ENCODE results near the gene CAMK2D.
A peak's percentile ranks its signal among the peaks of the same experiment; 100 is the strongest.

Gene CAMK2D

DNA sequence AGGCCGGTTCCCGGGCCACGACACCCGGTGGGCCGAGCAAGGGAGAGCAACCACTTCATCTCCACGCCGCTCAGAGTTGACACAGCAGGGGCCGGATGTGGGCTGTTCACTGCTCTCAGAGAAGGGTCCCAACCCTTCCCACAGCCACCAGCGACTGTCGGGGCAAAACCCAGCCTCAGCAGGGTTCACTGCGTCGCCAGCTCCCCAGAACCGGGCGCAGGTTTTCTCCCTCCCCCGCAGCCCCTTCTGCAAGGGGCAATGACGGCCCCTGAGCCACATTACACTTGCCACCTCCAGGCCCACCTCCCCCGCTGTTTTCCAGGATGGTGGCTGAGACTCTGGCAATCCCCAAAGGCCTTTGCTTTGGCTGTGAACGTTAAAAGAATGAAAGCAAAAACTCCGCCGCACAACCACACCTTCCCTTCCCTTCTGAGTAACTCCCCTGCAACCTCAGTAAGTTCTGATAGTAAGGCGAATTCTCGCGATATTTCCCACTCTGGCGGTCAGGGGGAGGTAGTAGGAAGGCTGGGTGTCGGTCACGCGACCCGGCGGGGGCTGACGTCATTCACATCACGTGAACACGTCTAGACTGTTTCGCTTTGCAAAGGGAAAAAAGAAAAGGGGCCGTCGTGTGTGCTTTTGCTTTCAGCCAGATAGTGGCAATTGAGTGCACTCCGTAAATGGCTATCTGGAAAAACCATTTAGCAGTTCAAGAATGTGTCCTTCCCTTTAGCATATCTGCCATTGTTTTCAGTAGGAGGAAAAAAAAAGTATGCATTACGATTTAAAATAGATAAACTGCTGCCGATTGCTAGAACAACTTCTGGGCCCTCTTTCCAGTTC lies 869 bp upstream of the CAMK2D start:
- DNase-seq: peak; percentile 98

DNA sequence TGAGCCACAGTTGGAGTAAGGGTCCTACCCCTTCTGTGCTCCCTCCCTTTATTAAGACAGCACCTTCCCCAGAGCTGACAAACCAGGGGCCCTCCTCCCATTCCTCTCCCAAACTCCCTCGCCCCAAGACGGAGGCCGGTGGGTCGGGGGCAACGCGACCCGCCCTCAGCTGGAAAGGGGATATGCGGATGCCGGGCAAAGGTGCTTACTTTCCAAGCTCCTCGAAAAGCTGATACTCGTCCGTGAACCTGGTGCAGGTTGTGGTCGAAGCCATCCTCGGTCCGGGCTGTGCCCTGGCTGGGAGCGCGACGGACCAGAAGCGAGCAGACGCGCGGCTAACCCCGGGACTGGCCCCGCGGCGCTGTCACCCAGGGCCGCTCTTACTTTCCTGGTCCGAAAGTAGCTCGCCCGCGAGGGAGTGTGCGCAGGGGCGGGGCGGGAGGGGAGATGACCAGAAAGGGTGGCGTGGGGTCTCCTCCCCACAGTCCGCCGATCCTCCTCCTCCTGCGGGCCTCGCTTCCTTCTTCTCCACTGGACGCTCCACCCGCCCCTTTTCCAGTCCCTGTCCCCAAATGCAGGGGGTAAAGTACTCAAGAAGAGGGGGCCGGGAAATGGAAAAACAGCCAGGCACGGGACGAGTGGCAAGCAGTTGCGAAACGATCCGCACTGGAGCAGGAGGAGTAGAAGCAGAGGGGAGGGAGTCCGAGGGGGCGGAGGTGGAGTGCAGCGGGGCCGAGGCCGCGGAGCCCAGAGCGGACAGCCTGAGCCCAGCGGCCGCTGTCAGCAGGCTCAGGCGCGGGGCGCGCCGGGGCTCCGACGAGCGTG lies 531 bp downstream of the CAMK2D start:
- DNase-seq: peak; percentile 70

DNA sequence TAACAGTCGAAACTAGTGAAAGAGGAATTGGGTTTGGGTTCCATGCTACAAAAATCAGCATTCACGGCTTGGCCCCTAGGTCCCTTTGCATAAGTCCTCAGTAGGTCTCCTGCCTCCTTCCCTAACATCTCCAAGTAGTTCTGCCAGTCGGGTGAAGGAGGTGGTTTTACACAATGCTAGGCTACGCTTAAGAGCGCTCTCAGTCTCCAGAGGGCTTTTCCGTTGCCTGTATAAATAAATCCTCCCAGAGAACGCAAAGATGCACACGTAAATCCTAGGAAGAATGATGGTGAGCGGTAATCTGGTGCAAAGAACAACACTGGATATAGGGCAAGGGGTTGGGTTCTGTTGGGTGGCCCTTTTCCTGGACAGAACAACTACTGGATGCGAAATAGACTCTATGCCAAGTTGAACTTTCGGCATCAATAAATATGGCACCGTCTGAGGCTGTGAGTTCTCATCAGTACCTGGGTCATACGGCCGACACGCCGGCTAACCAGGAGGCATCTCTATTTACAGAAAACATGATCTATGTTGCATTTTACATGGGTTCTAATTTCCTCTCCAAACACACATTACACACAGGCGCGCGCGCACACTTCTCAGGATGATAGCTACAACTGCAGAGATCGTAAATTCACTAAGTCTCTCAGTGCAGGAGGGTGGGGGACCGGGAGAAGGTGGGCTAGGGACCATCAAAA lies 1.3 kb downstream of the CAMK2D start:
- DNase-seq: peak; percentile 18

DNA sequence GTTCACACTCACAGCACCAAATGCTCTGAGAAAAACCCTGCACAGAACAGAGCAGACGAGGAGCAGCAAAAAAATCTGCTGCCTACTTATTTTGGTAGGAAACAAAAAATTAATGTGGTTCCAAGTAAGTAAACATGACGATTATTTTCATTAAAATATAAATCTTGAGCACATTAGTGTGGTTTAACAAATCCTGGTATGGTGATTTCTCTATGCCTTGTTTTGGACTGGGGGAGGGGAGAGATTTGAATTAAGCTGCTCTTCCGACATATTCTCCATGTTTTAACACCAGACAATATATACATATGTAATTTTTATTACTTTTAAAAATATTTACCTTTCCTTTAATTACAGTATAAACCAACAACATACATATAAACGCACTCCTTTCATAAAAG lies 1.8 kb downstream of the CAMK2D start:
- DNase-seq: no peak

DNA sequence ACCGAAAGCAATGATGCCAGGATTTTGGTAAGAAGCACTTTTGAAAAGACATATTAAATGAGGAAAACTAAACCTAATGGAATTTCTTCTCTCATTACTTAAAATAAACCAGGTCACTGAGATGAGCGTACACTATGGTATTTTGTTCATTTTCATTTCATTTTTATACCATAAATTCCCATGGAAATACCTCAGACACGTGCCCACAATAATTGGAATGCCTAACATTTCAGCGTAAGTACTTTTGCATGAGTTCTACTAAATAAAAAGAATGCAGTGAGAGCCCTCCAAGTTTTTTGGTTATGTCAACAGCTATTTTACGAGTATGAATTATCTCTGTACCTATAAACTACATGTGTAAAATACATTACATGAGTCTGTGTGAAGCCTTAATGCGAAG lies 3.2 kb downstream of the CAMK2D start:
- DNase-seq: no peak

DNA sequence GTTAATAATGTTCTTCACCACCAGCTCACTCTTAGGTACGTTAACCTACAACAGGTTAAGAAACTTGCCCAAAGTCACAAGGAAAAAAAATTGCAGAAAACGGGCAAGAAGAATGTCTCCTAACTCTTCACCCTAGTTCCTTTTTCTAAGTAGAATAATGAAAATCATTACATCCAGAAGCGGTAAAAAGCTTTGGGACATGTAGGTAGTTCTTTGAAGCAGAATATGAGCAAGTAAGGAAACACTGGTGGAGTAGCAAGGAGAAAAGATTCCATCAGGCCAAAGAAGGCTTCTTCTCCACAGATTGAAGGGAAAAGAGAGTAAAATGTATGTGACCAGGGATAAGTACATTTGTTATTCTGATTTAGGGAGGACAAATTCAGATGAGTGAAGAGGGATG lies 4.1 kb downstream of the CAMK2D start:
- DNase-seq: no peak

DNA sequence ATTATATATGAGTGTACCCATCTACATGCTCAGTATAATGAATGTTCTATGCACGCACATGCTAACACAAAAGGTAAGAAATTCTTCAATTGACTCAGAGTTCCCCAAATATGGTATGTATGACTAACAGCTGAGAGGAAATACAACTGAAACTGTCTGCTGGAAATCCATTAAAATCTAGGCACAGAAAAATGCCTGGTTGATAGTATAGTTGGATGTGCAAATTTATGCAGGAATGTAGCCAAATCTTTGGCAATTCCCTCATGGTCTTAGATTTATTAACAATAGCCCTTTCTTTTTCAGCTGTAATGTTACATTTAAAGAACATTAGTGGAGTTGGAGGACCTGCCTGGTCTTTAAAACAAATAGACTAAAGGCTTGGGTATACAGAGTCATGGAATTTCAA lies 5.5 kb downstream of the CAMK2D start:
- no peak for DNase-seq

DNA sequence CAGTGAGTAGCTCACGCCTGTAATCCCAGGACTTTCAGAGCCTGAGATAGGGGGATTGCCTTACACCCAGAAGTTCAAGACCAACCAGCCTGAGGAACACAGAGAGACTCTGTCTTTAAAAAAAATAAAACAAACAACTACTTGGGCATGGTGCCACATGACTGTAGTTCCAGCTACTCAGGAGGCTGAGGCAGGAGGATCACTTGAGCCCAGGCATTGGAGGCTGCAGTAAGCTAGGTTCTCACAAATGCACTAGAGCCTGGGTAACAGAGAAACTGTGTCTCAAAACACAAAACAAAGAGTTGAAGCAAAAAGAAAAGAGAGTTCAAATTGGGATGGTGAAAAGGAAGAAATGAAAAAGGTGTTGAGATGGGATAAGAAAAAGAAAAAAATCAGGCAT lies 10.8 kb downstream of the CAMK2D start:
- DNase-seq: no peak

DNA sequence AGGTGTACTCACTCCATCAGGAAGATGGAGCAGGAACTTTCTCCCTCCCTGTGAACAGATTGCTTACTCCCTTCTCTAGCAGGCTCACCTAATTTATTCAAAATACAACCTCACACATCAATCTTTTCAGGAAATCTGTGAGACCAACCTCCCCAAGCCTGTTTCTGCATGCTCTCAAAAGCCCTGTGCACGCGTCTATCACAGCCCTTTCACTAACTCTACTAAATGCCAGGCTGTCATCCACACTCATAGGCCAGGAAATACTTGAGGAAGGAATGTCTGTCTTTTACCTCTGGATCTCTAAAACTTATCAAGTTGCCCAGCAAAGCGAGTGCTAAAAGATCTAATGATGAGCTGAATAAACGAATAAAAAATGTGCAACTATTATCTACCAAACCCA lies 11.2 kb downstream of the CAMK2D start:
- DNase-seq: no peak

DNA sequence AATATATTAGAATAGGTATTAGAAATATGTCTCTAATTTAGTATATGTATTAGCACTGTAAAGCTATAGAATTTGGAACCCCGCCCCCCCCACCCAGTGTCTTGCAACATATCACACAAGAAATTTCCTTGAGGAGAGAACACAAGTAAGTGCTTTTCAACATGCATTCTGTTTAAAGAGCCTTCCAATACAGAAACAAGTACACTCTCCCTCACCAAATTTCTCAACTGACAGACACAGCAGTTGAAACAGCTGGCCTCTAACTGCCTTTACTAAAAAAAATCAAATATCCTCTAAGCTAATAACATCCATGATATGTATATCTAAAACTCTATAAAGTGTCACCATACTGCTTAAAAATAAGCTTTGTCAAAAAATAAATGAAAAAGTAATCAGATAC lies 12.4 kb downstream of the CAMK2D start:
- DNase-seq: no peak

DNA sequence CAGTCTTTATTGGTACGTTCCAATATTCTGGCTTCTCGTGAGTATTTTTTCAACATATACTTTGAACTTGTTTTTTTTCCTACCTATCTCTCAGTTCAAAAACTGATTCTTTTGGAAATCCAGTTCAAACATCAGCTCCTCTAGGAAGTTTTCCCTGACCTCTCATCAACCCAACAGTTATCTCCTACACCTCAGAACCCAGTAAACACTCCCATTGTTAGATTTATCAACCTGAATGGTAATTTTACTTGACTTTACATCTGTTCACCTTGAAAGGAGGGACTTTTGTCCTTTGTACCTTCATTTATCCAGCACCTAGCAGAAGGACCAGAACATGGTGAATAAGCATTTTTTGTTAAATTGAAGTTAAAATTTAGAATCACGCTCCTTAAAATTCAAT lies 13.6 kb downstream of the CAMK2D start:
- DNase-seq: no peak

DNA sequence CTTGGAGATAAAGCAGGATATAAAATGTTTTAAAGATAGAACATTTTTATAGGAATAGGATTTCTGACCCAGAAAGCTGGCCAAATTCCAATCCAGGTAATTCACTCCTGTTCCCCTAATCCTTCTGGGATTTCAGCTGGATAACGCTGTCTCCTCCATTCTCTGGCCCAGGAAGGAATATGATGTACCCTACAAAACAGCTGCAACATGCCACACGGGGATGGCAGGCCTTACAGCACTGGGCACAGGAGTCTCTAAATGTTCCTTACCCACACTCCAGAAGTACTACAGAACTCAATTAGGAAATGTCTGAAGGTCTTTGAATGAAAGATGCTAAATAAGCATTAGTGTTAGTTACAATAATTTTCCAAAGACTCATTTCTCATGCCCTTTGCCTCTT lies 15.8 kb downstream of the CAMK2D start:
- no peak for DNase-seq

DNA sequence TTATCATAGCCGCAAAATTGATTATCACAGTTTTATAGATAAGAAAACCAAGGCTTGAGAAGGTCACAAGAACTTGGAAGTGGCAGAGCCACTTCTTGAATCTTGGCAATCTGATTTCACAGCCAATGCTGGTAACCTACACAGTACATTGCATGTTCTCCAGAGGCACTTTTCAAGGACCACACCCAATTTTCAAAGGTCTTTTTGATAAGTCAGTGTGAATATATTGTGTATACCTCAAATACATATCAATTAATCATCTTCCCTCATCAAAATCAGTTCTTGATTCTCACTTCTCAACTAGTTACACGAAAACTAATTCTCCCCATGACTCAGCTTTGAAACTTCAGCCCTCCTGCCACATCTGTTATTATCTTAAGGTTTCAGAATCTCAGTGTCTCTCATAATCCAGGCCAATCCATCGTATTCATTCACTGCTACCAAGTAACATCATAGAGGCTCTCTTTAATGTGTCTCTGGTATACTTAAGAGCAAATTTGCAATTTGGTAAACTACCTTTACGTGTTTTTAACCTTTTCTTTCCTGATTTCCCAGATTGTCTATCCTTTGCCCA lies 16.8 kb downstream of the CAMK2D start:
- DNase-seq: no peak

DNA sequence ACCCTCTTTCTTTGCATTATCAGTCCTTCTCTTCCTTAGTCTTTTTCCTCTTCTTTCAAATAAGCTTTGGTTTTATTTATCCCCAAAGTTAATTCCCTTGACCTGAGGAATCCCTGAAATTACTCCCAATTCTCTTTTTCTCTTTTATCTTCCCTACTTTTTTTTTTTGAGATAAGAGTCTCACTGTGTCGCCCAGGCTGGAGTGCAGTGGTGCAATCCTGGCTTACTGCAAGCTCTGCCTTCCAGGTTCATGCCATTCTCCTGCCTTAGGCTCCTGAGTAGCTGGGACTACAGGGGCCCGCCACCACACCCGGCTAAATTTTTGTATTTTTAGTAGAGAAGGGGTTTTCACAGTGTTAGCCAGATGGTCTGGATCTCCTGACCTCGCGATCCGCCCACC lies 17.8 kb downstream of the CAMK2D start:
- no peak for DNase-seq

DNA sequence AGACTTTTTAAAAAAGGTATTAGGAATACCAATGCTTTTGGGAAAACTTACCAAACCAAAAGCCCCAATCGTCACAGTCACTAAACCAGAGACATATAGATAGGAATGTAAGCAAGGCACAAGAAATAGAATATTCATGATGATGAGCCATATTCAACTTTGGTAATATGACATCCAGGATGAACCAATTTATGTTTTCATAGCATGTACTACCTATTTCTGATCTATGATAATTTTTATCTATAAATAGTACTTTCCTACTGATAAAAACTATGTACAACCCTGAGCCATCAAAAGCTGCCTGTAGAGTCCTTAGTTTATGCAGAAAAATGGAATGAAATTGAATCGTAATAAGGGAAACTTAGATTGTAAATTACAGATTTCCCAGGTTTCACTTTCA lies 18.9 kb downstream of the CAMK2D start:
- no peak for DNase-seq

DNA sequence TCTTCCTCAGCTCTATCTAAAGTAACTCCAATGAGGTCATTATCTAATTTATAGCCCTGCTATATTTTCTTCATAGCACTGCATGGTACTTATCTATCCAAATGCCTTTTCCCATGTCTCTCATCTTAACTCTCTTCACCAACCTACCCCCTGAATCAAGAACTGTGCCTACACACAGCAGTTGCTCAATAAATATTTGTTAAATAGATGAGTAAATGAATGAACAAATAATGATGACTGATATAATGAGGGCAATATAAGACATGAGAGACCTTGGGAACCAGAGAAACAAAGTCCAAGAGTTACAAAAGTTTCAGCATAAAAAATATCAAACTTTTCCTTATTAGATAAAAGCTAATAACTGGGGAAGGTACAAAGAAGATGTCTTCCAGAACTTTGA lies 19.6 kb downstream of the CAMK2D start:
- DNase-seq: no peak

DNA sequence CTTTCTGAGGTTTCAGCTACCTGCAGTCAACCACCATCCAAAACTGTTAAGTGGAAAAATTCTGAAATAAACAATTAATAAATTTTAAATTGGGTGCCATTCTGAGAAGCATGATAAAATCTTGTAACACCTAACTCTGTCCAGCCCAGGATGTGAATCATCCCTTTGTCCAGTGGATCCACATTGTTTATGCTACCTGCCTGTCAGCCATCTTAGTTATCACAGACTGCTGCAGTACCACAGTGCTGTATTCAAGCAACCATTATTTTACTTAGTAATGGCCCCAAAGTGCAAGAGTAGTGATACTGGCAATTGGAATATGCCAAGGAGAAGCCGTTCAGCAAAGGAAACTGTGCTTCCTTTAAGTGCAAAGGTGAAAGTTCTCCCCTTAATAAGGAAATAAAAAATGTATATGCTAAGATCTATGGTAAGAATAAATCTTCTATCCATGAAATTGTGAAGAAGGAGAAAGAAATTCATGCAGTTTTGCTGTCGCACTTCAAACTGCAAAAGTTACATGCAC lies 20.6 kb downstream of the CAMK2D start:
- DNase-seq: no peak

DNA sequence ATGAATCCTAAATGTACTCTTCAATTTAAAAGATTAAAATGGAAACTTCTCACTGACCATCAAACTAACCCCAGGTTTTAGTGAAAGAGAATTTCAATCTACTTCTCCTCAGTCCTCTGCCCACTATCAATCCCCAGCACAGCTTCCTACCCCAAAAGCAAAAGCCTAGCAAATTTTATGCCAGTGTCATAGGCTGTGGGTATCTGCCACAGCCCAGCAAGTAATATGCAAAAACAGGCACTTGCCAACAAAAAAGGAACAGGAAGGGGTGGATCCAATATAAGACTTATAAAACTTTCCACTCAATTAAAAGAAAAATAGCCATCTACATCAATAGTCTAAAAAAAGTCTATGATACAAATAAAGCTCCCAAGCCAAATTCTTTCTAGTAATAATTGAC lies 22.3 kb downstream of the CAMK2D start:
- DNase-seq: no peak

DNA sequence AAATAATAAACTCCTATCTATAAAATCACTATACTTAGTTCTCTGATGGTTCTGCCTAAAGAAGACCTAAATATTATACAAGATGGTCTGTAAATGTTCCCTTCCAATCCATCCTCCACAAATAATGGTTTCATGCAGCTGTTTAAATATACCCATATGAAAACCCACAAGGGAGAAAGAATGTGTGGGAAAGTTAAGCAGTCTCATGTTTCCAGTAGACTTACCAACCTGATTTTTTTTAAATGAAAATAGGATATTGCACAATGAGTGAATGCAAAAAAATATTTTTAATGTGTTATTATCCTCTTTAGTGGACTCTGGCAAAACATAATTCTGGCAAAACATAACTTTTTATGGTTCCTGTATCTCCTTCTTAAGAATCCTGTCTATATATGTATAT lies 23.3 kb downstream of the CAMK2D start:
- peak; percentile 54 for DNase-seq

DNA sequence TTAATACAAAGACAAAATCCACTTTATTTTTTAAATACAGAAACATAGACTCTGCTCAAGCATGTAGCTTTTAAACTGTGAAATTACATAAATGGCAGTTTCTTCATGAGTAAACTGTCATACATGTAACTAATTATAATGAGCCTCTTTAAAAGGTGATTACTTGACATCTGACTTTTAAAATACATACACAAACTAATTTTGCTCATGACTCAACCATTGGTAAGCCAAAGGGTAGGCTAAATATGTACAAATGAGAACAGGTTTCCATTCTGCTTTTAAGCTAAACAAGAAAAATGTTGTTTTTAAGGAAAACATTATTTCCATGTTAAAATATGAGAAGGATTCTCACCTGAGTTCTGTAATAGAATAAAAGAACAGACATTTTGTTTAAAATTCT lies 27.9 kb downstream of the CAMK2D start:
- no peak for DNase-seq

DNA sequence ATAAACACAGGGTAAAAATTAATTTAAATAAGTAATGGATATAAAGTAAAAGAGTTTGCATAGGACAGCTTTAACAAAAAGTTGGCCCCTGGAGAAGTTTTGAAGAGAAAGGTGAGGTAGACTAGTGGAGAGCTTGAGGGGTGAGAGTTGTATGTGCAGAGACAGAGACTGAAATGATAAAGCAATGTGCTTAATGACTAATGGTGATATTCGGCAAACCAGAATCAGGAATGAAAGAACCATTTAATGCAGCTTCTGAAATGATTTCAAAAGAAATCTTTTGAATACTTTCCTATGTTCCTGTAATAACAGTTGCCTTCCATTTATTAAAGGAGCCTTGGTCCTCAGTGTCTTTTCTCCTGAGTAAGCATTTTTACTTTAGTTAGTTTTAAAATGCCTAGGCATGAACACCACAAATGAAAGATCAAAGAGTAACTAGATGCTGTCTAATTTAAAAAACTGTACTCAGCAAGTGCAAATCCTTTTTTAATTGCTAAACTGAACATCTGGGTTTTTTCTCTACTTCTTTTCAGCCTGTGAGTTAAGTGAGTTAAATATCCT lies 28.5 kb downstream of the CAMK2D start:
- no peak for DNase-seq

DNA sequence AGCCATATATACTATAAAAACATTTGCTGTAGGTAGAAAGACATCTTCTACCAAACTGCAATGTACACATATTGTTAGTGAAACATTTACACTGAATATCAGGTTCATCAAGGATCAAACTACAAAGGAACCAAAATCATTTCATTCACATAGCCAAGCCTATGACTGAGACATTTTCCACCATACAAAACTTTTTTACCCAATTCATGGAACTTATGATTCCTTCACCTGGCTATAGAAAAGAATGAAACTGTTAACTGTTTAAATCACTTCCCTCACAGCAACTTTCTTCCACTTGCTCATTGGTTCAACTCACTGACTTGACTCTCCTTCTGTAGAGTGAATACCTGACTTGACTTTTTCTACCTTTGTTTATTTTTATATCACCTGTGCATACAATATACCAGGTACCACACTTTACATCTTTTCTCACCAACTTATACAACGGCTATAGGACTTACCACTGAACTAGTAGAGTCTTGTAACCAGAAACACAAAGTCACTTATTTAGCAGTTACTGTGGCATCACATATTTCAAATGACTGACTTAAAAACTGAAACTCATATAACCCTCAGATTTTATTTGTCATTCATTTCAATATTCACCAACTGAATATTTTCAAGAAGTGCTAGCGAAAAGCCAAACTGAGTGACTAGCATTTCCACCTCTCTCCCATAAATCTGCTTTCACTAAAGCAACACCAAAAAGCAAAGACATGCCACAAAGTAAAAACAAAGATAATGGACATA lies 30.9 kb downstream of the CAMK2D start:
- no peak for DNase-seq
